A549 treated with AZD9567 at 1 μM for 4 hours (cell line): ENCODE results near the gene TAMALIN. TPM values are rescaled to one million over a fixed set of nuclear protein-coding genes. Genes with fewer than 3 reads are reported as not detected.

Experiments
- total RNA-seq: library from RNA; stranded (reverse); fragments of 200-300 nt; extraction: Qiagen RNA extraction; gene quantifications from 5 replicates; pipeline ENCODE4 v1.2.3, GENCODE V29; 2022; ENCODE audit not compliant: insufficient read depth

Gene TAMALIN
- total RNA-seq: 0.73 to 0.94 TPM (median 0.79 TPM) in 4 of 5 replicates, not detected in the other

DNA sequence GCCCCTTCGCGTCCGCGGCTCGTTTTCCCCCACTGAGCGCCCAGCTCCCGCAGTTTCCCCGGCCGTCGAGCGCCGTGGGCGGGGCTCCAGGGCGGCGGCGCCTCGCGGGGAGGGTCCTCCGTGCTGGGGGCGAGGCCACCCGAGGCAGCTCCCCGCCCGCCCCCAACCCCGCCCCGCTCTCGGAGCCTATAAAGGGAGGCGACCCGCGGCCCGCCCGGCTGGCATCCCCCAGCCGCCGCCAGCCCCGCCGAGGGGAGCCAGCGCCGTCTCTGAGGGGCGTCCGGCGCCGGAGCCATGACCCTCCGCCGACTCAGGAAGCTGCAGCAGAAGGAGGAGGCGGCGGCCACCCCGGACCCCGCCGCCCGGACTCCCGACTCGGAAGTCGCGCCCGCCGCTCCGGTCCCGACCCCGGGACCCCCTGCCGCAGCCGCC lies at the start of gene TAMALIN:
TSS of gene TAMALIN (plus strand) at position 221 of the 432 bp plus-strand sequence. CDS start at position 295, 74 bp downstream.

GRCh38 chr12:52050758-52051541 lies 44.2 kb downstream of the TAMALIN start, which contains the start of gene NR4A1:
TSS of gene NR4A1 (plus strand) at chr12:52051442. CDS start at chr12:52054329, 2,887 bp downstream.

Other genes starting within 250 kb of the TAMALIN start
- gene FIGNL2, start 158.2 kb upstream of the TAMALIN start, total RNA-seq: 0.30 to 0.34 TPM (median 0.30 TPM) in 4 of 5 replicates, not detected in the other
- gene ANKRD33, start 118.8 kb upstream of the TAMALIN start, total RNA-seq: 0.03 to 0.11 TPM in 2 of 5 replicates, not detected in the others
- 0.03 to 0.19 TPM (median 0.16 TPM) in 4 of 5 replicates, not detected in the other for gene ACVRL1, start 99.4 kb upstream of the TAMALIN start, total RNA-seq
- gene ACVR1B, start 55.2 kb upstream of the TAMALIN start, total RNA-seq: 12.8 to 17.5 TPM (median 16.7 TPM) in 5 replicates
- 31.2 to 49.8 TPM (median 40.5 TPM) in 5 replicates for gene NR4A1, start 44.5 kb downstream of the TAMALIN start, total RNA-seq
- gene ATG101, start 63.0 kb downstream of the TAMALIN start, total RNA-seq: 78.3 to 108 TPM (median 101 TPM) in 5 replicates
- gene SMIM41, start 72.8 kb downstream of the TAMALIN start, total RNA-seq: not detected in 5 replicates
- gene KRT80, start 185.1 kb downstream of the TAMALIN start, total RNA-seq: 31.1 to 42.6 TPM (median 33.5 TPM) in 5 replicates
- gene KRT7, start 226.3 kb downstream of the TAMALIN start, total RNA-seq: 4,095 to 6,117 TPM (median 5,628 TPM) in 5 replicates